Skeletal muscle tissue (tissue), 4 donors: ENCODE data around the gene TRPM8. TPM values are rescaled to one million over a fixed set of nuclear protein-coding genes. Genes with fewer than 3 reads are reported as not detected.

ENCODE experiments used
- H3K27ac ChIP-seq: one replicate; pipeline ENCODE4 v1.7.0; 2013; ENCODE audit warnings: mild to moderate bottlenecking, low read depth, low read length, inconsistent platforms
- H3K27me3 ChIP-seq, 3 donors: one replicate each; pipeline ENCODE4 v1.7.0; 2013; ENCODE audit warnings: low read length in 3 of 3; ENCODE audit not compliant: control insufficient read depth in 3 of 3, insufficient read depth in 3 of 3
- H3K36me3 ChIP-seq, 3 donors: one replicate each; pipeline ENCODE4 v1.7.0; 2013; ENCODE audit warnings: low read length in 3 of 3; ENCODE audit not compliant: control insufficient read depth in 3 of 3, insufficient read depth in 3 of 3
- H3K4me1 ChIP-seq, 3 donors: one replicate each; pipeline ENCODE4 v1.7.0; 2013; ENCODE audit warnings: low read length in 3 of 3, mild to moderate bottlenecking in 3 of 3; ENCODE audit not compliant: control insufficient read depth in 3 of 3, insufficient read depth in 3 of 3
- H3K4me3 ChIP-seq, 3 donors: one replicate each; pipeline ENCODE4 v1.7.0; 2013; ENCODE audit warnings: low read length in 3 of 3
- H3K9ac ChIP-seq, 3 donors: one replicate each; pipeline ENCODE4 v1.7.0; 2013; ENCODE audit warnings: low read length in 3 of 3, mild to moderate bottlenecking in 3 of 3, moderate library complexity in 2 of 3, low read depth in 1 of 3
- H3K9me3 ChIP-seq, 3 donors: one replicate each; pipeline ENCODE4 v1.7.0; 2013; ENCODE audit warnings: low read length in 3 of 3; ENCODE audit not compliant: control insufficient read depth in 3 of 3
- total RNA-seq: library from RNA; depleted of rRNA; stranded (reverse); fragments of >200 nt; gene quantifications from one replicate; pipeline ENCODE4 v1.2.3, GENCODE V29; 2014
- donor health status: Osteomylitis.

The TRPM8 gene
- total RNA-seq, 1 donor from 2014 or later, result not detected

DNA sequence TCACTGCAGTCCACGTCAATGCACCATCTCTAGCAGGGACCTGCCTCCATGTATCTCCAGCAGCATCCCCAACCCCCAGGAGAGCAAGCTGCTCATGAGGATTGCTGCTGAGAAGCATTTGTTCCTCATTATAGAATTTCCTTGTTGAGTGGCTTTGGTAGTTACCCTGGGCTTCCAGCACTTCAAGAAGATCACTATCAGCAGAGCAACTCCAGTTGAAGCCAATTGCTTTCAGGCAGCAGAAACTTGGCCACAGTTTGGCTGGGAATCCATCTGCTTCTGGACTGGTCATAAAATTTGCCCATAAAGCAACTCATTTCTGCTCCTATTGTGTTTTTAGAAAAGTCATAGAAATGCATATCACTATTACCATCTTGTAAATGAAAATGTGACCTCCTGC lies 17.4 kb downstream of the TRPM8 start:
- Histone ChIP-seq H3K4me3 (no peak overlapping the region), H3K9me3 (no peaks in the 10 kb centered on the region), H3K9ac (no peak overlapping the region), H3K4me1 (no peaks in the 10 kb centered on the region), H3K27ac (no peak overlapping the region), H3K27me3 (peaks cover 6 to 21% (median 7%) of the 10 kb centered on the region in 3 donors), H3K36me3 (no peaks in the 10 kb centered on the region)

GRCh38 chr2:233935426-233935825 lies 18.3 kb downstream of the TRPM8 start:
- Histone ChIP-seq H3K4me3 (no peak overlapping the region), H3K27me3 (peaks cover 6 to 25% (median 7%) of the 10 kb centered on the region in 3 donors), H3K36me3 (no peaks in the 10 kb centered on the region), H3K9ac (no peak overlapping the region), H3K27ac (no peak overlapping the region), H3K9me3 (no peaks in the 10 kb centered on the region), H3K4me1 (no peaks in the 10 kb centered on the region)

- H3K4me3 ChIP-seq, result no peak overlapping the region
- no peak overlapping the region for H3K9ac ChIP-seq
- peaks cover 6 to 26% (median 7%) of the 10 kb centered on the region in 3 donors for H3K27me3 ChIP-seq
- no peaks in the 10 kb centered on the region for H3K4me1 ChIP-seq
- no peak overlapping the region for H3K27ac ChIP-seq
- H3K9me3 ChIP-seq, result no peaks in the 10 kb centered on the region
- H3K36me3 ChIP-seq, result no peaks in the 10 kb centered on the region
These were observed 18.9 kb downstream of the TRPM8 start for GRCh38 chr2:233936089-233936488.

GRCh38 chr2:233938676-233939370 lies 21.6 kb downstream of the TRPM8 start:
- Histone ChIP-seq H3K27me3 (peaks cover 4 to 28% (median 6%) of the 10 kb centered on the region in 3 donors), H3K36me3 (no peaks in the 10 kb centered on the region), H3K4me3 (peak overlapping the region in 1 of 3 donors; percentile 23), H3K9me3 (no peaks in the 10 kb centered on the region), H3K9ac (no peak overlapping the region), H3K27ac (no peak overlapping the region), H3K4me1 (no peaks in the 10 kb centered on the region)

GRCh38 chr2:233940376-233941276 lies 23.5 kb downstream of the TRPM8 start:
- H3K36me3 ChIP-seq, result no peaks in the 10 kb centered on the region
- no peak overlapping the region for H3K9ac ChIP-seq
- no peaks in the 10 kb centered on the region for H3K9me3 ChIP-seq
- H3K27ac ChIP-seq, result no peak overlapping the region
- peaks cover 4 to 28% (median 6%) of the 10 kb centered on the region in 3 donors for H3K27me3 ChIP-seq
- H3K4me1 ChIP-seq, result no peaks in the 10 kb centered on the region
- no peak overlapping the region for H3K4me3 ChIP-seq

DNA sequence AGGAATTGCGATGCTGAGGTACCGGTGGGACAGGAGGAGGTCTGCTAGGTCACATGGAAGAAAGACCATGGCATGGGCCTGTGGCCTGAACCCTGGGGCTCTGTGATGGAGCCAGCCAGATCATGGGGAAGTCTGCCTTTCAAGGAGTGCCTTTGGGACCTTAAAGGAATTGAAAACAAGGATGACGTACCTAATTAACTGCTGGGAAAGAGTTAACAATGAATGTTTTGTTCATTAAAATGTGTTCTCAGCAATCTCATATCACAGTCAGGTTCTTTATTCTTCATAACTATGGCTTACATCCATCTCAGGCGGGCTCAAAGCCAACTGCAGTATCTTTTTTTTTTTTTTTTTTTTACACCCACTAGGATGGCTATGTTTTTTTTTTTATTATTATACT lies 25.6 kb downstream of the TRPM8 start:
- Histone ChIP-seq H3K4me1 (no peaks in the 10 kb centered on the region), H3K9me3 (no peaks in the 10 kb centered on the region), H3K27ac (no peak overlapping the region), H3K9ac (no peak overlapping the region), H3K36me3 (no peaks in the 10 kb centered on the region), H3K27me3 (peaks cover 3 to 25% (median 4%) of the 10 kb centered on the region in 3 donors), H3K4me3 (no peak overlapping the region)

- H3K36me3 ChIP-seq, result no peaks in the 10 kb centered on the region
- H3K9ac ChIP-seq, result no peak overlapping the region
- no peak overlapping the region for H3K27ac ChIP-seq
- peaks cover 0 to 16% (median under 1%) of the 10 kb centered on the region in 3 donors for H3K27me3 ChIP-seq
- no peaks in the 10 kb centered on the region for H3K9me3 ChIP-seq
- H3K4me3 ChIP-seq, result no peak overlapping the region
- H3K4me1 ChIP-seq, result no peaks in the 10 kb centered on the region
These were observed 27.1 kb downstream of the TRPM8 start for GRCh38 chr2:233944269-233944668.

DNA sequence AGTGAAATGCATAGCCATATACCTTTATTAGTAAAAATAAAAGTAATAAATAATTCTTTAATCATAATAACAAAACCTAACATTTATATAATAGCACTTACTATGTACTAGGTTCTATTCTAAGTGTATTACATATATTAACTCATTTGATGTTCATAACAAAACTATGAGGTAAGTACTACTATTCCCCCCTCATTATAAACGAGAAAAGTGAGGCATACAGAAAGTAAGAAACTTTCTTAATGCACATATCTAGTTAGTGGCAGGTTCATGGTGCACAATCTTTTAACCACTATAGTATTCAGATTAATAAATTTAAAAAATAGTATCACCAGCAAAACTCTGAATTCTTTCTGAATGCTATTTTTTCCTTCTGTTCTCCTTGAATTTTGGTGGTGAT lies 27.5 kb downstream of the TRPM8 start:
- peaks cover 0 to 12% (median 0%) of the 10 kb centered on the region in 3 donors for H3K27me3 ChIP-seq
- H3K9ac ChIP-seq, result no peak overlapping the region
- H3K9me3 ChIP-seq, result no peaks in the 10 kb centered on the region
- no peak overlapping the region for H3K4me3 ChIP-seq
- H3K4me1 ChIP-seq, result no peaks in the 10 kb centered on the region
- H3K27ac ChIP-seq, result no peak overlapping the region
- no peaks in the 10 kb centered on the region for H3K36me3 ChIP-seq

DNA sequence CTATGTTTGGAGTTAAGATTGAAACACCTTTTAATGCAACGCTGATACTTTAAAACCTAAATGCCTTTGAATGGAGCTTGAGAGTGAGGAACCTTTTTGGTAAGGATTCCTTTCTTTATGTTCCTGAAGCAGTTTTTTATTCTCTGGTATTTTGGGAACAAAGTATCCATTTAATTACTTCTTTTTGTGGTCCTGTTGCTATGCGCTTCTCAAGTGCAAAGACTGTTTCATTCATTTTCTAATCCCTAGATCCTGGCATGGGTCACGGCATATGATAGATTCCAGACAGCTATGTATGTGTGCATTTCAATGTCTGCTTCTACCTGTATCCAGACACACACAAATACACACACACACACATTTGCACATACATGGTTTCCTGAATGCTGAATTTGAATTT lies 28.0 kb downstream of the TRPM8 start:
- H3K27me3 ChIP-seq, result peaks cover 0 to 14% (median 0%) of the 10 kb centered on the region in 3 donors
- no peaks in the 10 kb centered on the region for H3K4me1 ChIP-seq
- H3K9me3 ChIP-seq, result no peaks in the 10 kb centered on the region
- H3K9ac ChIP-seq, result no peak overlapping the region
- no peak overlapping the region for H3K4me3 ChIP-seq
- H3K27ac ChIP-seq, result no peak overlapping the region
- H3K36me3 ChIP-seq, result no peaks in the 10 kb centered on the region
